ENCODE data around the gene WNT5A.

Gene WNT5A

GRCh38 chr3:55446850-55447249 is 40.3 kb downstream of the WNT5A start:
- DNase-seq (ENCODE audit: low read depth in 2 of 2): no peak

- no peak for DNase-seq (ENCODE audit: low read depth in 2 of 2)
Observed at GRCh38 chr3:55445551-55445950, 41.6 kb downstream of the WNT5A start.

- DNase-seq (ENCODE audit: low read depth in 2 of 2): no peak
Observed at GRCh38 chr3:55443346-55443745, 43.8 kb downstream of the WNT5A start.

GRCh38 chr3:55442861-55443260 is 44.2 kb downstream of the WNT5A start:
- no peak for DNase-seq (ENCODE audit: low read depth in 2 of 2)

- DNase-seq (ENCODE audit: low read depth in 2 of 2): no peak
Observed at GRCh38 chr3:55441499-55441898, 45.6 kb downstream of the WNT5A start.

GRCh38 chr3:55440104-55440708 is 46.9 kb downstream of the WNT5A start:
- DNase-seq (ENCODE audit: low read depth in 2 of 2): no peak

- no peak for DNase-seq (ENCODE audit: low read depth in 2 of 2)
Observed at GRCh38 chr3:55439657-55440056, 47.4 kb downstream of the WNT5A start.

- DNase-seq (ENCODE audit: low read depth in 2 of 2): no peak
Observed at GRCh38 chr3:55436644-55437043, 50.5 kb downstream of the WNT5A start.

GRCh38 chr3:55435491-55435890 is 51.6 kb downstream of the WNT5A start:
- no peak for DNase-seq (ENCODE audit: low read depth in 2 of 2)

GRCh38 chr3:55434789-55435188 is 52.3 kb downstream of the WNT5A start:
- no peak for DNase-seq (ENCODE audit: low read depth in 2 of 2)

- no peak for DNase-seq (ENCODE audit: low read depth in 2 of 2)
Observed at GRCh38 chr3:55431041-55431440, 56.1 kb downstream of the WNT5A start.

- no peak for DNase-seq (ENCODE audit: low read depth in 2 of 2)
Observed at GRCh38 chr3:55427739-55428138, 59.4 kb downstream of the WNT5A start.

- DNase-seq (ENCODE audit: low read depth in 2 of 2): no peak
Observed at GRCh38 chr3:55426486-55426885, 60.6 kb downstream of the WNT5A start.

- DNase-seq (ENCODE audit: low read depth in 2 of 2): no peak
Observed at GRCh38 chr3:55423782-55424181, 63.3 kb downstream of the WNT5A start.

GRCh38 chr3:55417211-55417610 is 69.9 kb downstream of the WNT5A start:
- DNase-seq (ENCODE audit: low read depth in 2 of 2): no peak

GRCh38 chr3:55416331-55416821 is 70.7 kb downstream of the WNT5A start:
- DNase-seq (ENCODE audit: low read depth in 2 of 2): no peak
